Duodenal mucosa (tissue), 2 donors: ENCODE data around the gene PCGF3.
"Not testable (repeated sequence)": the region's sequence is repeated elsewhere in the genome, so short reads cannot be mapped to it uniquely, and the experiment has no call there.

Experiments
- H3K27ac ChIP-seq: one replicate; pipeline ENCODE4 v1.7.0; 2013; ENCODE audit warnings: low read depth, low read length
- H3K27me3 ChIP-seq, 2 donors: one replicate each; pipeline ENCODE4 v1.7.0; 2013; ENCODE audit warnings: low read length in 2 of 2, control low read depth in 1 of 2; ENCODE audit not compliant: insufficient read depth in 2 of 2, control insufficient read depth in 1 of 2
- H3K36me3 ChIP-seq, 2 donors: one replicate each; pipeline ENCODE4 v1.7.0; 2013; ENCODE audit warnings: low read length in 2 of 2, control low read depth in 1 of 2; ENCODE audit not compliant: insufficient read depth in 2 of 2, control insufficient read depth in 1 of 2
- H3K4me1 ChIP-seq, 2 donors: one replicate each; pipeline ENCODE4 v1.7.0; 2013; ENCODE audit warnings: low read length in 2 of 2, control low read depth in 1 of 2; ENCODE audit not compliant: insufficient read depth in 2 of 2, control insufficient read depth in 1 of 2
- H3K4me3 ChIP-seq, 2 donors: one replicate each; pipeline ENCODE4 v1.7.0; 2013; ENCODE audit warnings: low read length in 2 of 2, low read depth in 1 of 2
- H3K9ac ChIP-seq, 2 donors: one replicate each; pipeline ENCODE4 v1.7.0; 2013; ENCODE audit warnings: low read length in 2 of 2, low read depth in 1 of 2
- H3K9me3 ChIP-seq, 2 donors: one replicate each; pipeline ENCODE4 v1.7.0; 2013; ENCODE audit warnings: low read length in 2 of 2, control low read depth in 1 of 2; ENCODE audit not compliant: control insufficient read depth in 1 of 2

Gene PCGF3

GRCh38 chr4:725391-726234 lies 20.0 kb downstream of the PCGF3 start:
- Histone ChIP-seq H3K36me3 (peaks cover 0 to 13% of the 10 kb centered on the region in 2 donors), H3K9ac (no peak overlapping the region), H3K4me3 (no peak overlapping the region), H3K27me3 (no peaks in the 10 kb centered on the region), H3K27ac (no peak overlapping the region), H3K4me1 (peaks cover 23 to 31% of the 10 kb centered on the region in 2 donors), H3K9me3 (no peaks in the 10 kb centered on the region)

GRCh38 chr4:726235-726787 lies 20.7 kb downstream of the PCGF3 start:
- Histone ChIP-seq H3K9me3 (no peaks in the 10 kb centered on the region), H3K4me1 (peaks cover 17 to 24% of the 10 kb centered on the region in 2 donors), H3K27ac (no peak overlapping the region), H3K36me3 (peaks cover 0 to 20% of the 10 kb centered on the region in 2 donors), H3K27me3 (no peaks in the 10 kb centered on the region), H3K4me3 (no peak overlapping the region), H3K9ac (no peak overlapping the region)

- no peaks in the 10 kb centered on the region for H3K27me3 ChIP-seq
- peaks cover 11 to 22% of the 10 kb centered on the region in 2 donors for H3K4me1 ChIP-seq
- no peak overlapping the region for H3K27ac ChIP-seq
- no peak overlapping the region for H3K9ac ChIP-seq
- H3K36me3 ChIP-seq, result peaks cover 0 to 20% of the 10 kb centered on the region in 2 donors
- H3K9me3 ChIP-seq, result no peaks in the 10 kb centered on the region
- no peak overlapping the region for H3K4me3 ChIP-seq
These were observed 21.2 kb downstream of the PCGF3 start for GRCh38 chr4:726838-727237.

GRCh38 chr4:727576-727975 lies 21.9 kb downstream of the PCGF3 start:
- Histone ChIP-seq H3K27ac (no peak overlapping the region), H3K4me1 (peaks cover 9 to 22% of the 10 kb centered on the region in 2 donors), H3K27me3 (no peaks in the 10 kb centered on the region), H3K9ac (no peak overlapping the region), H3K4me3 (no peak overlapping the region), H3K9me3 (no peaks in the 10 kb centered on the region), H3K36me3 (peaks cover 4 to 24% of the 10 kb centered on the region in 2 donors)

GRCh38 chr4:729336-730315 lies 24.0 kb downstream of the PCGF3 start:
- peaks cover 22 to 35% of the 10 kb centered on the region in 2 donors for H3K36me3 ChIP-seq
- H3K4me3 ChIP-seq, result no peak overlapping the region
- no peak overlapping the region for H3K9ac ChIP-seq
- peaks cover 2 to 16% of the 10 kb centered on the region in 2 donors for H3K4me1 ChIP-seq
- H3K27ac ChIP-seq, result no peak overlapping the region
- H3K27me3 ChIP-seq, result no peaks in the 10 kb centered on the region
- H3K9me3 ChIP-seq, result no peaks in the 10 kb centered on the region

- H3K4me3 ChIP-seq, result no peak overlapping the region
- peaks cover 2 to 16% of the 10 kb centered on the region in 2 donors for H3K4me1 ChIP-seq
- H3K27me3 ChIP-seq, result no peaks in the 10 kb centered on the region
- no peak overlapping the region for H3K27ac ChIP-seq
- H3K9me3 ChIP-seq, result no peaks in the 10 kb centered on the region
- no peak overlapping the region for H3K9ac ChIP-seq
- H3K36me3 ChIP-seq, result peaks cover 26 to 44% of the 10 kb centered on the region in 2 donors
These were observed 24.9 kb downstream of the PCGF3 start for GRCh38 chr4:730511-730910.

GRCh38 chr4:730946-731904 lies 25.6 kb downstream of the PCGF3 start:
- peaks cover 26 to 47% of the 10 kb centered on the region in 2 donors for H3K36me3 ChIP-seq
- H3K27me3 ChIP-seq, H3K4me3 ChIP-seq, H3K27ac ChIP-seq, H3K9ac ChIP-seq, H3K9me3 ChIP-seq: not testable (repeated sequence)
- H3K4me1 ChIP-seq, result peaks cover 2 to 16% of the 10 kb centered on the region in 2 donors

- H3K27me3 ChIP-seq, H3K4me3 ChIP-seq, H3K9ac ChIP-seq, H3K4me1 ChIP-seq, H3K9me3 ChIP-seq, H3K27ac ChIP-seq: not testable (repeated sequence)
- H3K36me3 ChIP-seq, result peaks cover 26 to 47% of the 10 kb centered on the region in 2 donors
These were observed 26.3 kb downstream of the PCGF3 start for GRCh38 chr4:731954-732353.

GRCh38 chr4:732486-732885 lies 26.9 kb downstream of the PCGF3 start:
- Histone ChIP-seq H3K4me1 (peaks cover 2 to 7% of the 10 kb centered on the region in 2 donors), H3K9me3 (no peaks in the 10 kb centered on the region), H3K27me3 (no peaks in the 10 kb centered on the region), H3K4me3 (no peak overlapping the region), H3K27ac (no peak overlapping the region), H3K9ac (no peak overlapping the region), H3K36me3 (peaks cover 29 to 49% of the 10 kb centered on the region in 2 donors)
